A549 (cell line): ENCODE results near the gene IL23R. TPM values are rescaled to one million over a fixed set of nuclear protein-coding genes. Genes with fewer than 3 reads are reported as not detected.
"Not testable (repeated sequence)": the region's sequence is repeated elsewhere in the genome, so short reads cannot be mapped to it uniquely, and the experiment has no call there.

Experiments used
- ATAC-seq, 2 experiments: fragments of 200-7000 bp in 1 of 2; fragments of >200 bp in 1 of 2; cut with Nextera tagmentation in 1 of 2; cut with Tn5 transposase in 1 of 2; 3 replicates each; pipeline versions ENCODE4 v1.8.0 to v1.9.1; 2018 to 2020; ENCODE audit warnings: mild to moderate bottlenecking in 1 of 2, moderate library complexity in 1 of 2
- CTCF ChIA-PET: fragments of 300-600 bp; sonication (Branson Sonifier 250); formaldehyde crosslinking; extraction: SDS; loops from one replicate; lab custom pipeline; 2021; ENCODE audit warnings: antibody characterized with exemption, inconsistent platforms; lab: Yijun Ruan, JAX
- POLR2A ChIA-PET: fragments of 350-600 bp; formaldehyde crosslinking; extraction: SDS; loops from one replicate; lab custom pipeline; 2021; ENCODE audit warnings: antibody characterized with exemption, inconsistent platforms; lab: Yijun Ruan, JAX
- DNase-seq, 2 experiments: peaks; one replicate each; pipeline versions ENCODE4 v3.0.0 to v3.0.0-alpha.2; 2011 to 2016; ENCODE audit warnings: low read depth in 1 of 2, low spot score in 1 of 2
- FAIRE-seq: peaks from 2 replicates; lab custom pipeline; 2011; peaks lifted over from hg19 to GRCh38; lab: Jason Lieb, UNC
- H3K27ac ChIP-seq, 2 experiments: fragments of >200 bp; sonication (Bioruptor Twin); formaldehyde crosslinking; 3 replicates each; pipeline ENCODE4 v1.5.1; 2016 to 2017
- H3K4me1 ChIP-seq: fragments of >200 bp; sonication (Bioruptor Twin); formaldehyde crosslinking; 3 replicates; pipeline ENCODE4 v1.6.1; 2016
- H3K4me2 ChIP-seq: fragments of >200 bp; sonication (Bioruptor Twin); formaldehyde crosslinking; 3 replicates; pipeline ENCODE4 v1.6.1; 2016
- H3K4me3 ChIP-seq: fragments of >200 bp; sonication (Bioruptor Twin); formaldehyde crosslinking; 3 replicates; pipeline ENCODE4 v1.5.1; 2016
- H3K9me3 ChIP-seq: fragments of >200 bp; sonication (Bioruptor Twin); formaldehyde crosslinking; 3 replicates; pipeline ENCODE4 v1.6.1; 2016
- CTCF ChIP-seq: fragments of >200 bp; sonication (Bioruptor Twin); formaldehyde crosslinking; IDR thresholded peaks from 3 replicates; pipeline ENCODE4 v1.5.1; 2016
- ELK1 ChIP-seq: fragments of 150-350 bp; IDR thresholded peaks from 2 replicates; pipeline ENCODE4 v1.6.1; 2014; ENCODE audit warnings: low read depth, mild to moderate bottlenecking, low read length
- FOXS1 ChIP-seq: fragments of 250-450 bp; sonication (Bioruptor Pico); IDR thresholded peaks from 2 replicates; pipeline ENCODE4 v1.5.0; 2020; ENCODE audit warnings: mild to moderate bottlenecking, moderate library complexity
- HES2 ChIP-seq: fragments of >200 bp; sonication (Bioruptor Twin); formaldehyde crosslinking; IDR thresholded peaks from 2 replicates; pipeline ENCODE4 v1.6.1; 2016
- HEYL ChIP-seq: fragments of 250-450 bp; sonication (Bioruptor Pico); IDR thresholded peaks from 2 replicates; pipeline ENCODE4 v1.8.0; 2021; ENCODE audit warnings: mild to moderate bottlenecking, moderate library complexity
- HMGXB4 ChIP-seq: fragments of 250-450 bp; sonication (Bioruptor Pico); IDR thresholded peaks from 2 replicates; pipeline ENCODE4 v1.5.0; 2021; ENCODE audit warnings: mild to moderate bottlenecking, moderate library complexity, borderline replicate concordance
- JUNB ChIP-seq: fragments of >200 bp; sonication (Bioruptor Twin); formaldehyde crosslinking; IDR thresholded peaks from 2 replicates; pipeline ENCODE4 v1.6.1; 2016
- MAZ ChIP-seq: fragments of 150-350 bp; IDR thresholded peaks from 2 replicates; pipeline ENCODE4 v1.6.1; 2014; ENCODE audit warnings: antibody characterized with exemption, low read depth, low read length, borderline replicate concordance
- RAD21 ChIP-seq, 2 experiments: fragments of >200 bp in 1 of 2; sonication (Bioruptor Twin) in 1 of 2; formaldehyde crosslinking in 1 of 2; IDR thresholded peaks in 1 of 2; conservative IDR thresholded peaks in 1 of 2; 2 replicates in 1 of 2; 3 replicates in 1 of 2; pipeline ENCODE4 v1.6.1; 2012 to 2018; ENCODE audit warnings: inconsistent platforms in 1 of 2
- RCOR1 ChIP-seq: fragments of 150-350 bp; IDR thresholded peaks from 2 replicates; pipeline ENCODE4 v1.6.1; 2014; ENCODE audit warnings: antibody characterized with exemption, low read length, low read depth
- SMC3 ChIP-seq: fragments of >200 bp; sonication (Bioruptor Twin); formaldehyde crosslinking; IDR thresholded peaks from 3 replicates; pipeline ENCODE4 v1.6.1; 2018; ENCODE audit warnings: inconsistent platforms
- TP53 ChIP-seq: fragments of 250-450 bp; sonication (Bioruptor Pico); IDR thresholded peaks from 2 replicates; pipeline ENCODE4 v1.5.0; 2021; ENCODE audit warnings: mild to moderate bottlenecking, moderate library complexity
- USF2 ChIP-seq: fragments of 450-650 bp; IDR thresholded peaks from 2 replicates; pipeline ENCODE4 v1.6.1; 2014; ENCODE audit warnings: antibody characterized with exemption
- ZSCAN20 ChIP-seq: fragments of 250-450 bp; sonication (Bioruptor Pico); IDR thresholded peaks from 2 replicates; pipeline ENCODE4 v1.8.0; 2022; ENCODE audit warnings: mild to moderate bottlenecking, moderate library complexity
- WGBS: methylation state at CpG from one replicate; pipeline ENCODE4 v1.1.6; 2017; ENCODE audit errors: missing lambda C conversion rate; 5-methylcytosine and 5-hydroxymethylcytosine counted together
- polyA plus RNA-seq, 4 experiments: library from polyadenylated mRNA; depleted of rRNA in 3 of 4; stranded (reverse); fragments of >200 nt; fragmentation: RNase III in 1 of 4; extraction: RNeasy Plus Mini Kit Qiagen cat#74134 plus additional on column Dnase treatment in 1 of 4; gene quantifications; 2 replicates in 3 of 4; 3 replicates in 1 of 4; pipeline ENCODE4 v1.2.3, GENCODE V29; 2011 to 2017

The IL23R gene
- polyA plus RNA-seq, 2 of the 4 experiments (the other 2 are of a cell fraction): not detected

- 68% methylated on average over 11 of the region's 20 CpGs for WGBS
- DNase-seq, H3K9me3 ChIP-seq, H3K4me2 ChIP-seq, FAIRE-seq, H3K27ac ChIP-seq, ATAC-seq, POLR2A ChIA-PET, H3K4me3 ChIP-seq, H3K4me1 ChIP-seq: not testable (repeated sequence)
- CTCF ChIA-PET: interaction anchor here (0.7 to 7.7 kb wide), 20 partner anchors 9 to 382 kb away, joined by 3 to 123 read pairs (median 7); partner anchors contain the start of genes IL23R and SLC35D1
These were observed 18.3 kb upstream of the IL23R start for GRCh38 chr1:67147973-67148372.

- no peak for FAIRE-seq
- Histone ChIP-seq H3K27ac (no peak overlapping the region), H3K4me2 (peak overlapping the region; percentile 59), H3K4me1 (0 out of 3 replicates have a peak, but pooled peaks cover 3% of the 10 kb centered on the region)
- no peak for DNase-seq
- TF ChIP-seq RCOR1 (no peak), USF2 (peak; percentile 22; the same call in 1 of the 2 replicates)
- TF ChIP-seq, all 56 proteins: peak for 1
- CTCF ChIA-PET: interaction anchor here (0.6 to 7.7 kb wide), 38 partner anchors 8 to 386 kb away, joined by 3 to 123 read pairs (median 5); partner anchors contain the start of genes C1orf141, IL23R and SLC35D1
- POLR2A ChIA-PET: interaction anchor here (1.0 kb wide), 2 partner anchors 153 to 224 kb away, joined by 3 read pairs; partner anchors contain the start of genes DNAI4 and MIER1
- WGBS: 36% methylated on average over 6 of the region's 6 CpGs
- H3K9me3 ChIP-seq: no peaks in the 10 kb centered on the region
- peak; percentile 39 to 59; a peak in 3 of 6 replicates for ATAC-seq
- H3K4me3 ChIP-seq: no peak overlapping the region
These were observed 17.6 kb upstream of the IL23R start for GRCh38 chr1:67148516-67149178.

GRCh38 chr1:67149179-67149770 is 17.0 kb upstream of the IL23R start:
- H3K4me3 ChIP-seq: no peak overlapping the region
- peak overlapping the region; percentile 59 for H3K4me2 ChIP-seq
- 9% methylated on average over 9 of the region's 9 CpGs for WGBS
- H3K4me1 ChIP-seq: 0 out of 3 replicates have a peak, but pooled peaks cover 3% of the 10 kb centered on the region
- ATAC-seq (peak; percentile 99), FAIRE-seq (no peak), DNase-seq (peak; percentile 18 to 69)
- H3K9me3 ChIP-seq: no peaks in the 10 kb centered on the region
- ChIA-PET CTCF (interaction anchor here (0.5 to 7.7 kb wide), 43 partner anchors 8 to 386 kb away, joined by 3 to 123 read pairs (median 5); partner anchors contain the start of genes C1orf141, IL23R and SLC35D1), POLR2A (interaction anchor here (1.0 kb wide), 2 partner anchors 153 to 225 kb away, joined by 3 read pairs; partner anchors contain the start of genes DNAI4 and MIER1)
- H3K27ac ChIP-seq: no peak overlapping the region
- TF ChIP-seq RCOR1: no peak
- TF ChIP-seq SMC3: peak; percentile 73
- TF ChIP-seq RAD21 (conservative IDR thresholded peaks at IDR 0.05 in 1 of 2, IDR thresholded peaks at IDR 0.05 in 1 of 2): peak; percentile 79 to 81
- peak; percentile 77 for TF ChIP-seq CTCF

GRCh38 chr1:67150931-67151330 is 15.3 kb upstream of the IL23R start:
- no peak overlapping the region for H3K4me3 ChIP-seq
- no peak for FAIRE-seq
- 66% methylated on average over 4 of the region's 4 CpGs for WGBS
- DNase-seq: no peak
- ATAC-seq: no peak
- no peak overlapping the region for H3K27ac ChIP-seq
- H3K9me3 ChIP-seq: no peaks in the 10 kb centered on the region
- ChIA-PET CTCF (interaction anchor here (1.0 to 7.7 kb wide), 4 partner anchors 14 to 158 kb away, joined by 3 to 123 read pairs (median 26); no protein-coding TSS in a partner anchor), POLR2A (interaction anchor here (0.6 kb wide), 1 partner anchor 165 kb away, joined by 3 read pairs; no protein-coding TSS in a partner anchor)
- H3K4me1 ChIP-seq: 0 out of 3 replicates have a peak, but pooled peaks cover 3% of the 10 kb centered on the region
- no peak overlapping the region for H3K4me2 ChIP-seq
- TF ChIP-seq HEYL (no peak), HES2 (no peak), JUNB (no peak), TP53 (no peak), ELK1 (no peak), HMGXB4 (CRISPR knock-in tag) (no peak), ZSCAN20 (CRISPR knock-in tag) (no peak), FOXS1 (CRISPR knock-in tag) (no peak), MAZ (no peak)
